GM19035 (cell line): ENCODE measurements around the gene SLC1A2.

Experiments
- ATAC-seq: cut with Tn5 transposase; IDR thresholded peaks from one replicate; pipeline ENCODE4 v1.9.1; 2021; ENCODE audit not compliant: unreplicated experiment

The SLC1A2 gene

GRCh38 chr11:35248558-35249323, 170.6 kb downstream of the SLC1A2 start:
- no peak for ATAC-seq

- ATAC-seq = no peak
These were observed 171.5 kb downstream of the SLC1A2 start for GRCh38 chr11:35247863-35248262.

- no peak for ATAC-seq
These were observed 171.9 kb downstream of the SLC1A2 start for GRCh38 chr11:35247428-35247827.

- ATAC-seq = no peak
These were observed 172.6 kb downstream of the SLC1A2 start for GRCh38 chr11:35246745-35247144.

GRCh38 chr11:35245786-35246185, 173.6 kb downstream of the SLC1A2 start:
- ATAC-seq = no peak

GRCh38 chr11:35245056-35245455, 174.3 kb downstream of the SLC1A2 start:
- no peak for ATAC-seq

GRCh38 chr11:35243774-35244173, 175.6 kb downstream of the SLC1A2 start:
- no peak for ATAC-seq

GRCh38 chr11:35242412-35243242, 176.7 kb downstream of the SLC1A2 start:
- no peak for ATAC-seq

- ATAC-seq = no peak
These were observed 177.8 kb downstream of the SLC1A2 start for GRCh38 chr11:35241531-35241930.

- ATAC-seq = no peak
These were observed 178.3 kb downstream of the SLC1A2 start for GRCh38 chr11:35241083-35241482.

- no peak for ATAC-seq
These were observed 179.8 kb downstream of the SLC1A2 start for GRCh38 chr11:35239471-35240075.

GRCh38 chr11:35238882-35239281, 180.5 kb downstream of the SLC1A2 start:
- ATAC-seq = no peak

- ATAC-seq = peak; percentile 57
These were observed 181.3 kb downstream of the SLC1A2 start for GRCh38 chr11:35237860-35238715.

- ATAC-seq = no peak
These were observed 182.0 kb downstream of the SLC1A2 start for GRCh38 chr11:35237351-35237750.

GRCh38 chr11:35236667-35237003, 182.7 kb downstream of the SLC1A2 start:
- no peak for ATAC-seq

- ATAC-seq = no peak
These were observed 183.3 kb downstream of the SLC1A2 start for GRCh38 chr11:35235936-35236666.

- ATAC-seq = no peak
These were observed 183.9 kb downstream of the SLC1A2 start for GRCh38 chr11:35235498-35235897.

GRCh38 chr11:35235157-35235468, 184.2 kb downstream of the SLC1A2 start:
- ATAC-seq = no peak

GRCh38 chr11:35234460-35235156, 184.8 kb downstream of the SLC1A2 start:
- no peak for ATAC-seq

- ATAC-seq = no peak
These were observed 185.8 kb downstream of the SLC1A2 start for GRCh38 chr11:35233518-35233917.
